Psoas muscle (tissue), 8 donors: ENCODE results near the gene DNAH10. TPM values are rescaled to one million over a fixed set of nuclear protein-coding genes. Genes with fewer than 3 reads are reported as not detected.

ENCODE experiments used
- ATAC-seq, 4 donors: fragments of 200-7000 bp; cut with Tn5 transposase; one replicate each; pipeline ENCODE4 v1.9.1; 2020; ENCODE audit warnings: moderate library complexity in 3 of 4, mild to moderate bottlenecking in 2 of 4
- DNase-seq, 2 donors: peaks; one replicate each; pipeline ENCODE4 v3.0.0-alpha.2; 2020
- H3K27ac ChIP-seq: fragments of 200-600 bp; one replicate; pipeline ENCODE4 v1.8.0; 2022
- H3K27me3 ChIP-seq, 3 donors: fragments of 200-600 bp in 1 of 3; one replicate each; pipeline versions ENCODE4 v1.6.1 to v1.8.0; 2013 to 2022; ENCODE audit warnings: low read length in 2 of 3, mild to moderate bottlenecking in 2 of 3, moderate library complexity in 1 of 3; ENCODE audit not compliant: insufficient read depth in 3 of 3
- H3K36me3 ChIP-seq, 2 donors: fragments of 200-600 bp in 1 of 2; one replicate each; pipeline versions ENCODE4 v1.6.1 to v1.8.0; 2013 to 2022; ENCODE audit warnings: low read depth in 1 of 2, mild to moderate bottlenecking in 1 of 2, moderate library complexity in 1 of 2; ENCODE audit not compliant: insufficient read depth in 1 of 2
- H3K4me1 ChIP-seq: fragments of 200-600 bp; one replicate; pipeline ENCODE4 v1.8.0; 2022
- H3K4me3 ChIP-seq: fragments of 200-600 bp; one replicate; pipeline ENCODE4 v1.8.0; 2022; ENCODE audit warnings: mild to moderate bottlenecking
- H3K9me3 ChIP-seq: fragments of 200-600 bp; one replicate; pipeline ENCODE4 v1.8.0; 2022
- CTCF ChIP-seq: fragments of 200-600 bp; IDR thresholded peaks from one replicate; pipeline ENCODE4 v1.8.0; 2022; ENCODE audit warnings: antibody characterized with exemption
- WGBS, 3 donors: extraction: QIAGEN DNeasy Blood & Tissue Kit; methylation state at CpG; one replicate each; pipeline versions ENCODE4 v1.1.6 to v1.1.7; 2013; 5-methylcytosine and 5-hydroxymethylcytosine counted together
- intact Hi-C, 2 donors: fragments of 100-400 bp; cut with DNase I; formaldehyde crosslinking; loops; one replicate each; pipeline versions ENCODE4 v1.11.0 to v1.14.2; 2022
- polyA plus RNA-seq, 3 donors: library from polyadenylated mRNA; stranded (reverse); fragments of 200-250 nt; gene quantifications; one replicate each; pipeline ENCODE4 v1.2.3, GENCODE V29; 2013
- total RNA-seq, 4 donors: library from RNA; stranded (reverse); fragmentation: NEBNext Ultra II Directional in 2 of 4; extraction: Animal tissue kit (Norgen Biotek cat#: 25700) in 2 of 4; gene quantifications; one replicate each; pipeline versions ENCODE4 v1.2.1 to v1.2.4, GENCODE V29; 2021 to 2023
- donor health status: healthy with polysubstance abuse.
- donor health status: DM: no; HTN: no; CAD: no; lungs with moderate emphysema.
- donor health status: Bipolar disorder and iron deficiency.
- donor health status: healthy.
- donor health status: DM: yes; HTN: yes; CAD: no.
- donor health status: DM: no; HTN: no; CAD: no.
- donor health status: DM: no; HTN: no; CAD: no.
- donor health status: DM: yes; HTN: yes; CAD: no.

The DNAH10 gene
- total and polyA plus RNA-seq, 7 donors = 0.01 to 0.84 (median 0.24) TPM; not detected in 1

GRCh38 chr12:123713823-123714585 is 48.1 kb upstream of the DNAH10 start:
- intact Hi-C loops = loop anchor here in 1 of 2 donors (5.0 kb wide), 1 partner anchor 268 kb away; no protein-coding TSS in a partner anchor
- no peaks in the 10 kb centered on the region for H3K9me3 ChIP-seq
- H3K36me3 ChIP-seq = peaks cover 0 to 15% of the 10 kb centered on the region in 2 donors
- peaks cover 17% of the 10 kb centered on the region for H3K4me1 ChIP-seq
- H3K4me3 ChIP-seq = peak overlapping the region; percentile 99
- ATAC-seq (no peak), DNase-seq (no peak)
- H3K27me3 ChIP-seq = no peaks in the 10 kb centered on the region
- 77 to 84% (median 77%) methylated on average over 10 of the region's 10 CpGs for WGBS, 3 donors
- TF ChIP-seq CTCF = no peak
- no peak overlapping the region for H3K27ac ChIP-seq

- Histone ChIP-seq H3K4me1 (peaks cover 17% of the 10 kb centered on the region), H3K9me3 (no peaks in the 10 kb centered on the region), H3K4me3 (no peak overlapping the region), H3K27me3 (no peaks in the 10 kb centered on the region), H3K27ac (no peak overlapping the region), H3K36me3 (peaks cover 0 to 27% of the 10 kb centered on the region in 2 donors)
- DNase-seq = no peak
- TF ChIP-seq CTCF = no peak
- ATAC-seq = no peak
- 41 to 55% (median 47%) methylated on average over 2 of the region's 2 CpGs for WGBS, 3 donors
- intact Hi-C loops = no loop called here
Observed at GRCh38 chr12:123715195-123715594, 46.9 kb upstream of the DNAH10 start.

GRCh38 chr12:123717350-123717749 is 44.8 kb upstream of the DNAH10 start:
- TF ChIP-seq CTCF = no peak
- intact Hi-C loops = no loop called here
- peaks cover 0 to 47% of the 10 kb centered on the region in 2 donors for H3K36me3 ChIP-seq
- no peaks in the 10 kb centered on the region for H3K27me3 ChIP-seq
- ATAC-seq (no peak), DNase-seq (no peak)
- 90 to 91% (median 91%) methylated on average over 3 of the region's 3 CpGs for WGBS, 3 donors
- H3K9me3 ChIP-seq = no peaks in the 10 kb centered on the region
- no peak overlapping the region for H3K27ac ChIP-seq
- H3K4me1 ChIP-seq = peaks cover 17% of the 10 kb centered on the region
- no peak overlapping the region for H3K4me3 ChIP-seq

- H3K27ac ChIP-seq = no peak overlapping the region
- H3K27me3 ChIP-seq = no peaks in the 10 kb centered on the region
- peaks cover 0 to 74% of the 10 kb centered on the region in 2 donors for H3K36me3 ChIP-seq
- no peaks in the 10 kb centered on the region for H3K9me3 ChIP-seq
- H3K4me1 ChIP-seq = peaks cover 1% of the 10 kb centered on the region
- intact Hi-C loops = loop anchor here in 1 of 2 donors (10.0 kb wide), 1 partner anchor 245 kb away; no protein-coding TSS in a partner anchor
- H3K4me3 ChIP-seq = no peak overlapping the region
- 91 to 96% (median 94%) methylated on average over 5 of the region's 5 CpGs for WGBS, 3 donors
- no peak for TF ChIP-seq CTCF
- ATAC-seq (no peak), DNase-seq (no peak)
Observed at GRCh38 chr12:123720141-123720814, 41.8 kb upstream of the DNAH10 start.
